K562 (cell line): ENCODE data around the gene PID1. TPM values are rescaled to one million over a fixed set of nuclear protein-coding genes. Genes with fewer than 3 reads are reported as not detected.

ENCODE experiments used
- ATAC-seq: fragments of 200-7000 bp; cut with Tn5 transposase; 3 replicates; pipeline ENCODE4 v1.9.1; 2020; ENCODE audit warnings: moderate library complexity
- BruUV-seq: library from RNA; stranded (reverse); fragments of 400-500 nt; replicated peaks from 2 replicates; lab custom pipeline; 2021; lab: Mats Ljungman, UMichigan
- CTCF ChIA-PET: fragments of 300-600 bp; formaldehyde crosslinking; extraction: SDS; loops from one replicate; lab custom pipeline; 2021; ENCODE audit warnings: low intra/inter-chr PET ratio; lab: Yijun Ruan, JAX
- POLR2A ChIA-PET: fragments of 300-600, 350-650 bp; sonication (Branson Sonifier 250); formaldehyde crosslinking; extraction: SDS; loops from one replicate; lab custom pipeline; 2021; ENCODE audit warnings: antibody characterized with exemption, inconsistent platforms; lab: Yijun Ruan, JAX
- DNase-seq, 4 experiments: peaks; one replicate each; pipeline versions ENCODE4 v3.0.0 to v3.0.0-alpha.2; 2011 to 2018; ENCODE audit warnings: low spot score in 3 of 4, mixed read lengths in 3 of 4; ENCODE audit errors: extremely low read depth in 1 of 4
- FAIRE-seq: peaks from 2 replicates; lab custom pipeline; 2011; peaks lifted over from hg19 to GRCh38; lab: Jason Lieb, UNC
- H2AFZ ChIP-seq: 2 replicates; pipeline ENCODE4 v1.6.0; 2011; ENCODE audit warnings: low read depth, low read length, control low read depth, inconsistent platforms
- H3K27ac ChIP-seq: fragments of 200-600 bp; 3 replicates; pipeline ENCODE4 v1.8.0; 2011; ENCODE audit warnings: low read depth, mild to moderate bottlenecking, control low read depth, inconsistent platforms, low read length, moderate library complexity, mixed read lengths; ENCODE audit errors: extremely low read depth
- H3K27me3 ChIP-seq, 2 experiments: fragments of 300-600 bp in 1 of 2; 2 replicates in 1 of 2; 3 replicates in 1 of 2; pipeline versions ENCODE4 v1.6.0 to v1.8.0; 2011; ENCODE audit warnings: inconsistent platforms in 2 of 2, low read length in 2 of 2, mild to moderate bottlenecking in 1 of 2, mixed read lengths in 1 of 2, moderate library complexity in 1 of 2; ENCODE audit not compliant: control insufficient read depth in 2 of 2, insufficient read depth in 2 of 2
- H3K36me3 ChIP-seq: fragments of 300-600 bp; 3 replicates; pipeline ENCODE4 v1.8.0; 2011; ENCODE audit warnings: mild to moderate bottlenecking, low read length, inconsistent platforms; ENCODE audit not compliant: control insufficient read depth, insufficient read depth
- H3K4me1 ChIP-seq, 2 experiments: fragments of 200-600 bp in 1 of 2; replicated peaks in 1 of 2; 2 replicates in 1 of 2; 3 replicates in 1 of 2; pipeline versions ENCODE4 v1.5.1 to v1.8.0; 2011; ENCODE audit warnings: inconsistent platforms in 2 of 2, low read length in 2 of 2, mild to moderate bottlenecking in 1 of 2, mixed read lengths in 1 of 2, moderate library complexity in 1 of 2; ENCODE audit not compliant: control insufficient read depth in 2 of 2, insufficient read depth in 2 of 2
- H3K4me2 ChIP-seq: 2 replicates; pipeline ENCODE4 v1.6.1; 2011; ENCODE audit warnings: low read length, control low read depth, inconsistent platforms, mixed read lengths; ENCODE audit not compliant: insufficient read depth
- H3K4me3 ChIP-seq: fragments of 200-600 bp; sonication (generic), shearing (Covaris generic); 2 replicates; pipeline ENCODE4 v1.5.1; 2016; ENCODE audit warnings: control low read depth, inconsistent platforms
- H3K79me2 ChIP-seq: fragments of 200-600 bp; 3 replicates; pipeline ENCODE4 v1.8.0; 2011; ENCODE audit warnings: low read length, inconsistent platforms; ENCODE audit not compliant: control insufficient read depth, insufficient read depth
- H3K9ac ChIP-seq, 2 experiments: 2 replicates each; pipeline versions ENCODE4 v1.6.0 to v1.6.1; 2011; ENCODE audit warnings: low read depth in 2 of 2, low read length in 2 of 2, control low read depth in 1 of 2, inconsistent platforms in 1 of 2, mild to moderate bottlenecking in 1 of 2, mixed read lengths in 1 of 2; ENCODE audit not compliant: insufficient read depth in 1 of 2
- H3K9me1 ChIP-seq: one replicate; pipeline ENCODE4 v1.6.0; 2011; ENCODE audit warnings: inconsistent platforms, mild to moderate bottlenecking, low read length, moderate library complexity; ENCODE audit not compliant: control insufficient read depth, insufficient read depth
- H3K9me3 ChIP-seq: replicated peaks from 2 replicates; pipeline ENCODE4 v1.5.1; 2011; ENCODE audit warnings: low read depth, low read length, inconsistent platforms; ENCODE audit not compliant: control insufficient read depth, insufficient read depth
- H4K20me1 ChIP-seq: replicated peaks from 2 replicates; pipeline ENCODE4 v1.6.1; 2011; ENCODE audit warnings: low read length, inconsistent platforms, mixed read lengths; ENCODE audit not compliant: control insufficient read depth, insufficient read depth
- BMI1 ChIP-seq: fragments of 150-350 bp; IDR thresholded peaks from 2 replicates; pipeline ENCODE4 v1.6.1; 2014; ENCODE audit warnings: low read length
- CBFA2T3 ChIP-seq: fragments of 450-650 bp; IDR thresholded peaks from 2 replicates; pipeline ENCODE4 v1.6.1; 2017
- CBX8 ChIP-seq: fragments of 200-600 bp; sonication (generic); IDR thresholded peaks from 2 replicates; pipeline ENCODE4 v1.6.1; 2012; ENCODE audit warnings: borderline replicate concordance, mixed run types, low read depth, mild to moderate bottlenecking, moderate library complexity, mixed read lengths, low read length, control low read depth, inconsistent platforms; ENCODE audit not compliant: poor library complexity, severe bottlenecking; ENCODE audit errors: extremely low read depth
- HNRNPK ChIP-seq: fragments of 200-400 bp; formaldehyde crosslinking; IDR thresholded peaks from one replicate; pipeline ENCODE4 v1.6.1; 2018; ENCODE audit warnings: mild to moderate bottlenecking, low read depth, low read length; ENCODE audit not compliant: poor library complexity, severe bottlenecking
- MAZ ChIP-seq, 2 experiments: fragments of 450-650 bp in 1 of 2; sonication (generic) in 1 of 2; formaldehyde crosslinking; IDR thresholded peaks in 1 of 2; conservative IDR thresholded peaks in 1 of 2; 2 replicates each; pipeline versions ENCODE4 v1.4.0 to v1.5.0; 2020; ENCODE audit warnings: mild to moderate bottlenecking in 1 of 2, missing genetic modification reagents in 1 of 2
- MTA3 ChIP-seq: fragments of 450-650 bp; formaldehyde crosslinking; IDR thresholded peaks from 2 replicates; pipeline ENCODE4 v1.6.1; 2017; ENCODE audit warnings: mild to moderate bottlenecking, borderline replicate concordance
- NCOA2 ChIP-seq, 2 experiments: fragments of 450-650 bp; IDR thresholded peaks; 2 replicates each; pipeline ENCODE4 v1.6.1; 2018; ENCODE audit warnings: mild to moderate bottlenecking in 2 of 2, moderate library complexity in 1 of 2; ENCODE audit not compliant: partially characterized antibody in 2 of 2
- PTBP1 ChIP-seq: fragments of 200-400 bp; formaldehyde crosslinking; IDR thresholded peaks from 2 replicates; pipeline ENCODE4 v1.6.1; 2017; ENCODE audit warnings: low read depth, low read length
- PURB ChIP-seq: sonication (generic); formaldehyde crosslinking; IDR thresholded peaks from 2 replicates; pipeline ENCODE4 v1.9.0; 2021; ENCODE audit warnings: low read depth, mild to moderate bottlenecking, missing genetic modification reagents
- ZNF740 ChIP-seq, 3 experiments: fragments of 200-800 bp in 1 of 3; sonication (Bioruptor generic) in 1 of 3; sonication (generic) in 1 of 3; formaldehyde crosslinking in 1 of 3; IDR thresholded peaks; 2 replicates each; pipeline versions ENCODE4 v1.6.1 to v1.8.0; 2016 to 2022; ENCODE audit warnings: mild to moderate bottlenecking in 2 of 3, missing compliant biosample characterization in 2 of 3, missing genetic modification characterization in 2 of 3, missing genetic modification reagents in 1 of 3
- WGBS: fragments of 100-300 bp; shearing (Covaris generic); methylation state at CpG from one replicate; pipeline ENCODE4 v1.1.6; 2016; ENCODE audit warnings: low coverage, mixed read lengths; ENCODE audit not compliant: insufficient coverage; ENCODE audit errors: missing lambda C conversion rate; 5-methylcytosine and 5-hydroxymethylcytosine counted together
- in situ Hi-C: fragments of 300-500 bp; cut with MboI; formaldehyde crosslinking; loops from 4 replicates; pipeline ENCODE4 v1.15.0; 2018; ENCODE audit warnings: inconsistent platforms, mixed read lengths
- intact Hi-C: fragments of 100-400 bp; cut with micrococcal nuclease; formaldehyde crosslinking; loops from 2 replicates; pipeline ENCODE4 v1.14.2; 2022
- polyA plus RNA-seq, 8 experiments: library from polyadenylated mRNA; depleted of rRNA in 4 of 8; stranded (reverse) in 5 of 8; unstranded in 3 of 8; fragments of >200 nt; fragmentation: Nextera tagmentation in 2 of 8; fragmentation: Illumina TruSeq in 1 of 8; extraction: Ambion mirVana in 2 of 8; extraction: Trizol in 1 of 8; gene quantifications; 2 replicates each; pipeline versions ENCODE4 v1.2.1 to v1.2.3, GENCODE V29; 2011 to 2014; ENCODE audit warnings: inconsistent platforms in 1 of 8, missing spikeins in 1 of 8
- total RNA-seq, 7 experiments: library from RNA; depleted of rRNA in 6 of 7; stranded (reverse); fragments of >200 nt in 6 of 7; fragmentation: Illumina TruSeq in 2 of 7; extraction: Trizol in 2 of 7; gene quantifications; 2 replicates each; pipeline versions ENCODE4 v1.2.1 to v1.2.3, GENCODE V29; 2011 to 2021; ENCODE audit warnings: low replicate concordance in 1 of 7
- TF ChIP-seq, protein P1 (sequence below): fragments of 450-650 bp; IDR thresholded peaks from 2 replicates; pipeline ENCODE4 v1.6.1; 2016; ENCODE audit warnings: borderline replicate concordance
- TF ChIP-seq, protein P2 (sequence below): fragments of 450-650 bp; IDR thresholded peaks from 2 replicates; pipeline ENCODE4 v1.6.1; 2017; ENCODE audit warnings: antibody characterized with exemption

PID1 gene
- total and polyA plus RNA-seq, 9 of the 15 experiments (the other 6 are each of a cell fraction or from before 2014, with no cell fraction given): not detected

GRCh38 chr2:229096409-229097066, 174.5 kb downstream of the PID1 start:
- H2AFZ ChIP-seq: no peak overlapping the region
- no peaks in the 10 kb centered on the region for H3K9me3 ChIP-seq
- ATAC-seq (no peak), FAIRE-seq (no peak), DNase-seq (no peak)
- H3K27me3 ChIP-seq: no peaks in the 10 kb centered on the region
- no peaks in the 10 kb centered on the region for H3K9me1 ChIP-seq
- H3K4me1 ChIP-seq: no peaks in the 10 kb centered on the region
- 0% methylated on average over 4 of the region's 4 CpGs for WGBS
- BruUV-seq: no TSS peak
- no peak overlapping the region for H3K27ac ChIP-seq
- in situ Hi-C loops (no loop called here), intact Hi-C loops (no loop called here)
- H3K4me2 ChIP-seq: no peak overlapping the region
- H3K4me3 ChIP-seq: no peak overlapping the region
- ChIA-PET POLR2A (no interaction called here), CTCF (no interaction called here)
- no peaks in the 10 kb centered on the region for H3K79me2 ChIP-seq
- no peaks in the 10 kb centered on the region for H4K20me1 ChIP-seq
- H3K36me3 ChIP-seq: no peaks in the 10 kb centered on the region
- no peak overlapping the region for H3K9ac ChIP-seq
- TF ChIP-seq MAZ (CRISPR knock-in tag; conservative IDR thresholded peaks at IDR 0.05 in 1 of 2, IDR thresholded peaks at IDR 0.05 in 1 of 2) (no peak), HNRNPK (no peak), BMI1 (no peak), PTBP1 (no peak), PURB (CRISPR knock-in tag) (no peak), MTA3 (no peak), CBFA2T3 (no peak), CBX8 (no peak), ZNF740 (CRISPR knock-in tag; IDR thresholded peaks at IDR 0.05) (no peak), ZNF740 (tag; IDR thresholded peaks at IDR 0.05) (no peak), NCOA2 (IDR thresholded peaks at IDR 0.05; ENCODE audit: partially characterized antibody in 2 of 2) (no peak)
- TF ChIP-seq, protein P1, sequence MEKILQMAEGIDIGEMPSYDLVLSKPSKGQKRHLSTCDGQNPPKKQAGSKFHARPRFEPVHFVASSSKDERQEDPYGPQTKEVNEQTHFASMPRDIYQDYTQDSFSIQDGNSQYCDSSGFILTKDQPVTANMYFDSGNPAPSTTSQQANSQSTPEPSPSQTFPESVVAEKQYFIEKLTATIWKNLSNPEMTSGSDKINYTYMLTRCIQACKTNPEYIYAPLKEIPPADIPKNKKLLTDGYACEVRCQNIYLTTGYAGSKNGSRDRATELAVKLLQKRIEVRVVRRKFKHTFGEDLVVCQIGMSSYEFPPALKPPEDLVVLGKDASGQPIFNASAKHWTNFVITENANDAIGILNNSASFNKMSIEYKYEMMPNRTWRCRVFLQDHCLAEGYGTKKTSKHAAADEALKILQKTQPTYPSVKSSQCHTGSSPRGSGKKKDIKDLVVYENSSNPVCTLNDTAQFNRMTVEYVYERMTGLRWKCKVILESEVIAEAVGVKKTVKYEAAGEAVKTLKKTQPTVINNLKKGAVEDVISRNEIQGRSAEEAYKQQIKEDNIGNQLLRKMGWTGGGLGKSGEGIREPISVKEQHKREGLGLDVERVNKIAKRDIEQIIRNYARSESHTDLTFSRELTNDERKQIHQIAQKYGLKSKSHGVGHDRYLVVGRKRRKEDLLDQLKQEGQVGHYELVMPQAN: no peak
- TF ChIP-seq, protein P2, sequence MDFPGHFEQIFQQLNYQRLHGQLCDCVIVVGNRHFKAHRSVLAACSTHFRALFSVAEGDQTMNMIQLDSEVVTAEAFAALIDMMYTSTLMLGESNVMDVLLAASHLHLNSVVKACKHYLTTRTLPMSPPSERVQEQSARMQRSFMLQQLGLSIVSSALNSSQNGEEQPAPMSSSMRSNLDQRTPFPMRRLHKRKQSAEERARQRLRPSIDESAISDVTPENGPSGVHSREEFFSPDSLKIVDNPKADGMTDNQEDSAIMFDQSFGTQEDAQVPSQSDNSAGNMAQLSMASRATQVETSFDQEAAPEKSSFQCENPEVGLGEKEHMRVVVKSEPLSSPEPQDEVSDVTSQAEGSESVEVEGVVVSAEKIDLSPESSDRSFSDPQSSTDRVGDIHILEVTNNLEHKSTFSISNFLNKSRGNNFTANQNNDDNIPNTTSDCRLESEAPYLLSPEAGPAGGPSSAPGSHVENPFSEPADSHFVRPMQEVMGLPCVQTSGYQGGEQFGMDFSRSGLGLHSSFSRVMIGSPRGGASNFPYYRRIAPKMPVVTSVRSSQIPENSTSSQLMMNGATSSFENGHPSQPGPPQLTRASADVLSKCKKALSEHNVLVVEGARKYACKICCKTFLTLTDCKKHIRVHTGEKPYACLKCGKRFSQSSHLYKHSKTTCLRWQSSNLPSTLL: no peak
